Measurements from ENCODE around the gene CCL11.

GRCh38 chr17:34313164-34313563, 27.6 kb downstream of the CCL11 start:
- TF ChIP-seq TAF1 (conservative IDR thresholded peaks at IDR 0.05) (no peak), SP1 (IDR thresholded peaks at IDR 0.05) (no peak), YY1 (IDR thresholded peaks at IDR 0.05) (no peak), GABPA (IDR thresholded peaks at IDR 0.05 in 1 of 2, conservative IDR thresholded peaks at IDR 0.05 in 1 of 2) (no peak), RAD21 (IDR thresholded peaks at IDR 0.05) (no peak)
- TF ChIP-seq, protein P1, sequence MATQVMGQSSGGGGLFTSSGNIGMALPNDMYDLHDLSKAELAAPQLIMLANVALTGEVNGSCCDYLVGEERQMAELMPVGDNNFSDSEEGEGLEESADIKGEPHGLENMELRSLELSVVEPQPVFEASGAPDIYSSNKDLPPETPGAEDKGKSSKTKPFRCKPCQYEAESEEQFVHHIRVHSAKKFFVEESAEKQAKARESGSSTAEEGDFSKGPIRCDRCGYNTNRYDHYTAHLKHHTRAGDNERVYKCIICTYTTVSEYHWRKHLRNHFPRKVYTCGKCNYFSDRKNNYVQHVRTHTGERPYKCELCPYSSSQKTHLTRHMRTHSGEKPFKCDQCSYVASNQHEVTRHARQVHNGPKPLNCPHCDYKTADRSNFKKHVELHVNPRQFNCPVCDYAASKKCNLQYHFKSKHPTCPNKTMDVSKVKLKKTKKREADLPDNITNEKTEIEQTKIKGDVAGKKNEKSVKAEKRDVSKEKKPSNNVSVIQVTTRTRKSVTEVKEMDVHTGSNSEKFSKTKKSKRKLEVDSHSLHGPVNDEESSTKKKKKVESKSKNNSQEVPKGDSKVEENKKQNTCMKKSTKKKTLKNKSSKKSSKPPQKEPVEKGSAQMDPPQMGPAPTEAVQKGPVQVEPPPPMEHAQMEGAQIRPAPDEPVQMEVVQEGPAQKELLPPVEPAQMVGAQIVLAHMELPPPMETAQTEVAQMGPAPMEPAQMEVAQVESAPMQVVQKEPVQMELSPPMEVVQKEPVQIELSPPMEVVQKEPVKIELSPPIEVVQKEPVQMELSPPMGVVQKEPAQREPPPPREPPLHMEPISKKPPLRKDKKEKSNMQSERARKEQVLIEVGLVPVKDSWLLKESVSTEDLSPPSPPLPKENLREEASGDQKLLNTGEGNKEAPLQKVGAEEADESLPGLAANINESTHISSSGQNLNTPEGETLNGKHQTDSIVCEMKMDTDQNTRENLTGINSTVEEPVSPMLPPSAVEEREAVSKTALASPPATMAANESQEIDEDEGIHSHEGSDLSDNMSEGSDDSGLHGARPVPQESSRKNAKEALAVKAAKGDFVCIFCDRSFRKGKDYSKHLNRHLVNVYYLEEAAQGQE (IDR thresholded peaks at IDR 0.05) = no peak
- TF ChIP-seq, protein P2, sequence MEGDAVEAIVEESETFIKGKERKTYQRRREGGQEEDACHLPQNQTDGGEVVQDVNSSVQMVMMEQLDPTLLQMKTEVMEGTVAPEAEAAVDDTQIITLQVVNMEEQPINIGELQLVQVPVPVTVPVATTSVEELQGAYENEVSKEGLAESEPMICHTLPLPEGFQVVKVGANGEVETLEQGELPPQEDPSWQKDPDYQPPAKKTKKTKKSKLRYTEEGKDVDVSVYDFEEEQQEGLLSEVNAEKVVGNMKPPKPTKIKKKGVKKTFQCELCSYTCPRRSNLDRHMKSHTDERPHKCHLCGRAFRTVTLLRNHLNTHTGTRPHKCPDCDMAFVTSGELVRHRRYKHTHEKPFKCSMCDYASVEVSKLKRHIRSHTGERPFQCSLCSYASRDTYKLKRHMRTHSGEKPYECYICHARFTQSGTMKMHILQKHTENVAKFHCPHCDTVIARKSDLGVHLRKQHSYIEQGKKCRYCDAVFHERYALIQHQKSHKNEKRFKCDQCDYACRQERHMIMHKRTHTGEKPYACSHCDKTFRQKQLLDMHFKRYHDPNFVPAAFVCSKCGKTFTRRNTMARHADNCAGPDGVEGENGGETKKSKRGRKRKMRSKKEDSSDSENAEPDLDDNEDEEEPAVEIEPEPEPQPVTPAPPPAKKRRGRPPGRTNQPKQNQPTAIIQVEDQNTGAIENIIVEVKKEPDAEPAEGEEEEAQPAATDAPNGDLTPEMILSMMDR (IDR thresholded peaks at IDR 0.05; ENCODE audit: low read depth, low read length, missing input control) = no peak
- TF ChIP-seq, protein P3, sequence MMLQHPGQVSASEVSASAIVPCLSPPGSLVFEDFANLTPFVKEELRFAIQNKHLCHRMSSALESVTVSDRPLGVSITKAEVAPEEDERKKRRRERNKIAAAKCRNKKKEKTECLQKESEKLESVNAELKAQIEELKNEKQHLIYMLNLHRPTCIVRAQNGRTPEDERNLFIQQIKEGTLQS (IDR thresholded peaks at IDR 0.05) = no peak

All from liver (tissue), 3 donors.